K562 (cell line): Measurements from ENCODE around the gene CHERP. TPM values are rescaled to one million over a fixed set of nuclear protein-coding genes. Genes with fewer than 3 reads are reported as not detected.
A peak's percentile ranks its signal among the peaks of the same experiment; 100 is the strongest.

ENCODE experiments used
- BCOR ChIP-seq: fragments of 450-650 bp; IDR thresholded peaks from 2 replicates; pipeline ENCODE4 v1.6.1; 2016
- CEBPG ChIP-seq, 3 experiments: fragments of 200-800 bp in 1 of 3; sonication (Bioruptor generic) in 1 of 3; sonication (generic) in 1 of 3; formaldehyde crosslinking in 1 of 3; IDR thresholded peaks in 2 of 3; conservative IDR thresholded peaks in 1 of 3; 2 replicates each; pipeline versions ENCODE4 v1.6.1 to v1.8.0; 2016 to 2022; ENCODE audit warnings: missing compliant biosample characterization in 2 of 3, missing genetic modification characterization in 2 of 3, mild to moderate bottlenecking in 1 of 3, missing genetic modification reagents in 1 of 3
- CREM ChIP-seq: IDR thresholded peaks from 2 replicates; pipeline ENCODE4 v1.6.1; 2014; ENCODE audit warnings: antibody characterized with exemption, low read depth
- ELF2 ChIP-seq: fragments of 250-450 bp; sonication (Bioruptor Pico); IDR thresholded peaks from 2 replicates; pipeline ENCODE4 v1.5.0; 2021; ENCODE audit warnings: mild to moderate bottlenecking
- LEF1 ChIP-seq: fragments of 450-650 bp; IDR thresholded peaks from 2 replicates; pipeline ENCODE4 v1.6.1; 2016; ENCODE audit warnings: mild to moderate bottlenecking
- ZNF239 ChIP-seq: fragments of 250-450 bp; sonication (Bioruptor Pico); IDR thresholded peaks from 2 replicates; pipeline ENCODE4 v1.4.0; 2020; ENCODE audit warnings: mild to moderate bottlenecking
- ZNF644 ChIP-seq: fragments of 200-800 bp; sonication (Bioruptor generic); IDR thresholded peaks from 2 replicates; pipeline ENCODE4 v1.6.1; 2016; ENCODE audit warnings: low read depth, missing genetic modification characterization, missing compliant biosample characterization
- ZZZ3 ChIP-seq: fragments of 450-650 bp; IDR thresholded peaks from 2 replicates; pipeline ENCODE4 v1.6.1; 2016; ENCODE audit warnings: antibody characterized with exemption, mild to moderate bottlenecking, moderate library complexity
- polyA plus RNA-seq, 8 experiments: library from polyadenylated mRNA; depleted of rRNA in 4 of 8; stranded (reverse) in 5 of 8; unstranded in 3 of 8; fragments of >200 nt; fragmentation: Nextera tagmentation in 2 of 8; fragmentation: Illumina TruSeq in 1 of 8; extraction: Ambion mirVana in 2 of 8; extraction: Trizol in 1 of 8; gene quantifications; 2 replicates each; pipeline versions ENCODE4 v1.2.1 to v1.2.3, GENCODE V29; 2011 to 2014; ENCODE audit warnings: inconsistent platforms in 1 of 8, missing spikeins in 1 of 8
- total RNA-seq, 7 experiments: library from RNA; depleted of rRNA in 6 of 7; stranded (reverse); fragments of >200 nt in 6 of 7; fragmentation: Illumina TruSeq in 2 of 7; extraction: Trizol in 2 of 7; gene quantifications; 2 replicates each; pipeline versions ENCODE4 v1.2.1 to v1.2.3, GENCODE V29; 2011 to 2021; ENCODE audit warnings: low replicate concordance in 1 of 7
- TF ChIP-seq, protein P1 (sequence below), 2 experiments: fragments of 450-650 bp in 1 of 2; sonication (generic) in 1 of 2; formaldehyde crosslinking in 1 of 2; IDR thresholded peaks in 1 of 2; conservative IDR thresholded peaks in 1 of 2; 2 replicates each; pipeline versions ENCODE4 v1.6.1 to v1.8.1; 2016 to 2023; ENCODE audit warnings: mild to moderate bottlenecking in 2 of 2, moderate library complexity in 2 of 2, inconsistent platforms in 1 of 2, missing genetic modification reagents in 1 of 2
- TF ChIP-seq, protein P2 (sequence below): fragments of 200-600 bp; sonication (generic); IDR thresholded peaks from one replicate; pipeline ENCODE4 v1.6.1; 2012; ENCODE audit warnings: mild to moderate bottlenecking, low read depth, low read length, inconsistent platforms
- TF ChIP-seq, protein P3 (sequence below): fragments of 450-650 bp; IDR thresholded peaks from 2 replicates; pipeline ENCODE4 v1.6.1; 2016; ENCODE audit warnings: mild to moderate bottlenecking
- TF ChIP-seq, protein P4 (sequence below): sonication (generic); formaldehyde crosslinking; IDR thresholded peaks from 2 replicates; pipeline ENCODE4 v1.8.1; 2022; ENCODE audit warnings: missing genetic modification reagents

Gene CHERP
- total and polyA plus RNA-seq, 9 of the 15 experiments (the other 6 are each of a cell fraction or from before 2014, with no cell fraction given), result 0.60 to 85.1 (median 7.8) TPM

DNA sequence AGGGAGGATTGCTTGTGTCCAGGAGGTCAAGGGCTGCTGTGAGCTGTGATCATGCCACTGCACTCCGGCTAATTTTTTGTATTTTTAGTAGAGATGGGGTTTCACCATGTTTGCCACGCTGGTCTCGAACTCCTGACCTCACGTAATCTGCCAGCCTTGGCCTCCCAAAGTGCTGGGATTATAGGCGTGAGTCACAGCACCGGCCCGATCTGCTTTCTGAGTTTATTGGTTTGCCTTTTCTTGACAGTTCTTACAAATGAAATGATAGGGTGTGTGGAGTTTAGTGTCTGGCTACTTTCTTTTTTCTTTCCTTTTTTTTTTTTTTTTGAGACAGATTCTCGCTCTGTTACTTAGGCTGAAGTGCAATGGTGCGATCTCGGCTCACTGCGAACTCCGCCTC is 45.2 kb downstream of the CHERP start (continued):
- TF ChIP-seq, protein P1, sequence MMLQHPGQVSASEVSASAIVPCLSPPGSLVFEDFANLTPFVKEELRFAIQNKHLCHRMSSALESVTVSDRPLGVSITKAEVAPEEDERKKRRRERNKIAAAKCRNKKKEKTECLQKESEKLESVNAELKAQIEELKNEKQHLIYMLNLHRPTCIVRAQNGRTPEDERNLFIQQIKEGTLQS (IDR thresholded peaks at IDR 0.05), result no peak
- TF ChIP-seq, protein P1 (CRISPR knock-in tag; conservative IDR thresholded peaks at IDR 0.05), result no peak
- TF ChIP-seq ZNF644, result no peak
- TF ChIP-seq ZNF239 (CRISPR knock-in tag), result no peak
- no peak for TF ChIP-seq ELF2 (CRISPR knock-in tag)
- TF ChIP-seq ZZZ3, result no peak
- TF ChIP-seq, protein P2, sequence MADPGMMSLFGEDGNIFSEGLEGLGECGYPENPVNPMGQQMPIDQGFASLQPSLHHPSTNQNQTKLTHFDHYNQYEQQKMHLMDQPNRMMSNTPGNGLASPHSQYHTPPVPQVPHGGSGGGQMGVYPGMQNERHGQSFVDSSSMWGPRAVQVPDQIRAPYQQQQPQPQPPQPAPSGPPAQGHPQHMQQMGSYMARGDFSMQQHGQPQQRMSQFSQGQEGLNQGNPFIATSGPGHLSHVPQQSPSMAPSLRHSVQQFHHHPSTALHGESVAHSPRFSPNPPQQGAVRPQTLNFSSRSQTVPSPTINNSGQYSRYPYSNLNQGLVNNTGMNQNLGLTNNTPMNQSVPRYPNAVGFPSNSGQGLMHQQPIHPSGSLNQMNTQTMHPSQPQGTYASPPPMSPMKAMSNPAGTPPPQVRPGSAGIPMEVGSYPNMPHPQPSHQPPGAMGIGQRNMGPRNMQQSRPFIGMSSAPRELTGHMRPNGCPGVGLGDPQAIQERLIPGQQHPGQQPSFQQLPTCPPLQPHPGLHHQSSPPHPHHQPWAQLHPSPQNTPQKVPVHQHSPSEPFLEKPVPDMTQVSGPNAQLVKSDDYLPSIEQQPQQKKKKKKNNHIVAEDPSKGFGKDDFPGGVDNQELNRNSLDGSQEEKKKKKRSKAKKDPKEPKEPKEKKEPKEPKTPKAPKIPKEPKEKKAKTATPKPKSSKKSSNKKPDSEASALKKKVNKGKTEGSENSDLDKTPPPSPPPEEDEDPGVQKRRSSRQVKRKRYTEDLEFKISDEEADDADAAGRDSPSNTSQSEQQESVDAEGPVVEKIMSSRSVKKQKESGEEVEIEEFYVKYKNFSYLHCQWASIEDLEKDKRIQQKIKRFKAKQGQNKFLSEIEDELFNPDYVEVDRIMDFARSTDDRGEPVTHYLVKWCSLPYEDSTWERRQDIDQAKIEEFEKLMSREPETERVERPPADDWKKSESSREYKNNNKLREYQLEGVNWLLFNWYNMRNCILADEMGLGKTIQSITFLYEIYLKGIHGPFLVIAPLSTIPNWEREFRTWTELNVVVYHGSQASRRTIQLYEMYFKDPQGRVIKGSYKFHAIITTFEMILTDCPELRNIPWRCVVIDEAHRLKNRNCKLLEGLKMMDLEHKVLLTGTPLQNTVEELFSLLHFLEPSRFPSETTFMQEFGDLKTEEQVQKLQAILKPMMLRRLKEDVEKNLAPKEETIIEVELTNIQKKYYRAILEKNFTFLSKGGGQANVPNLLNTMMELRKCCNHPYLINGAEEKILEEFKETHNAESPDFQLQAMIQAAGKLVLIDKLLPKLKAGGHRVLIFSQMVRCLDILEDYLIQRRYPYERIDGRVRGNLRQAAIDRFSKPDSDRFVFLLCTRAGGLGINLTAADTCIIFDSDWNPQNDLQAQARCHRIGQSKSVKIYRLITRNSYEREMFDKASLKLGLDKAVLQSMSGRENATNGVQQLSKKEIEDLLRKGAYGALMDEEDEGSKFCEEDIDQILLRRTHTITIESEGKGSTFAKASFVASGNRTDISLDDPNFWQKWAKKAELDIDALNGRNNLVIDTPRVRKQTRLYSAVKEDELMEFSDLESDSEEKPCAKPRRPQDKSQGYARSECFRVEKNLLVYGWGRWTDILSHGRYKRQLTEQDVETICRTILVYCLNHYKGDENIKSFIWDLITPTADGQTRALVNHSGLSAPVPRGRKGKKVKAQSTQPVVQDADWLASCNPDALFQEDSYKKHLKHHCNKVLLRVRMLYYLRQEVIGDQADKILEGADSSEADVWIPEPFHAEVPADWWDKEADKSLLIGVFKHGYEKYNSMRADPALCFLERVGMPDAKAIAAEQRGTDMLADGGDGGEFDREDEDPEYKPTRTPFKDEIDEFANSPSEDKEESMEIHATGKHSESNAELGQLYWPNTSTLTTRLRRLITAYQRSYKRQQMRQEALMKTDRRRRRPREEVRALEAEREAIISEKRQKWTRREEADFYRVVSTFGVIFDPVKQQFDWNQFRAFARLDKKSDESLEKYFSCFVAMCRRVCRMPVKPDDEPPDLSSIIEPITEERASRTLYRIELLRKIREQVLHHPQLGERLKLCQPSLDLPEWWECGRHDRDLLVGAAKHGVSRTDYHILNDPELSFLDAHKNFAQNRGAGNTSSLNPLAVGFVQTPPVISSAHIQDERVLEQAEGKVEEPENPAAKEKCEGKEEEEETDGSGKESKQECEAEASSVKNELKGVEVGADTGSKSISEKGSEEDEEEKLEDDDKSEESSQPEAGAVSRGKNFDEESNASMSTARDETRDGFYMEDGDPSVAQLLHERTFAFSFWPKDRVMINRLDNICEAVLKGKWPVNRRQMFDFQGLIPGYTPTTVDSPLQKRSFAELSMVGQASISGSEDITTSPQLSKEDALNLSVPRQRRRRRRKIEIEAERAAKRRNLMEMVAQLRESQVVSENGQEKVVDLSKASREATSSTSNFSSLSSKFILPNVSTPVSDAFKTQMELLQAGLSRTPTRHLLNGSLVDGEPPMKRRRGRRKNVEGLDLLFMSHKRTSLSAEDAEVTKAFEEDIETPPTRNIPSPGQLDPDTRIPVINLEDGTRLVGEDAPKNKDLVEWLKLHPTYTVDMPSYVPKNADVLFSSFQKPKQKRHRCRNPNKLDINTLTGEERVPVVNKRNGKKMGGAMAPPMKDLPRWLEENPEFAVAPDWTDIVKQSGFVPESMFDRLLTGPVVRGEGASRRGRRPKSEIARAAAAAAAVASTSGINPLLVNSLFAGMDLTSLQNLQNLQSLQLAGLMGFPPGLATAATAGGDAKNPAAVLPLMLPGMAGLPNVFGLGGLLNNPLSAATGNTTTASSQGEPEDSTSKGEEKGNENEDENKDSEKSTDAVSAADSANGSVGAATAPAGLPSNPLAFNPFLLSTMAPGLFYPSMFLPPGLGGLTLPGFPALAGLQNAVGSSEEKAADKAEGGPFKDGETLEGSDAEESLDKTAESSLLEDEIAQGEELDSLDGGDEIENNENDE, result no peak
- no peak for TF ChIP-seq LEF1
- TF ChIP-seq CREM, result 0 out of 2 replicates have a peak, but pooled peaks have one; percentile 30
- TF ChIP-seq, protein P3, sequence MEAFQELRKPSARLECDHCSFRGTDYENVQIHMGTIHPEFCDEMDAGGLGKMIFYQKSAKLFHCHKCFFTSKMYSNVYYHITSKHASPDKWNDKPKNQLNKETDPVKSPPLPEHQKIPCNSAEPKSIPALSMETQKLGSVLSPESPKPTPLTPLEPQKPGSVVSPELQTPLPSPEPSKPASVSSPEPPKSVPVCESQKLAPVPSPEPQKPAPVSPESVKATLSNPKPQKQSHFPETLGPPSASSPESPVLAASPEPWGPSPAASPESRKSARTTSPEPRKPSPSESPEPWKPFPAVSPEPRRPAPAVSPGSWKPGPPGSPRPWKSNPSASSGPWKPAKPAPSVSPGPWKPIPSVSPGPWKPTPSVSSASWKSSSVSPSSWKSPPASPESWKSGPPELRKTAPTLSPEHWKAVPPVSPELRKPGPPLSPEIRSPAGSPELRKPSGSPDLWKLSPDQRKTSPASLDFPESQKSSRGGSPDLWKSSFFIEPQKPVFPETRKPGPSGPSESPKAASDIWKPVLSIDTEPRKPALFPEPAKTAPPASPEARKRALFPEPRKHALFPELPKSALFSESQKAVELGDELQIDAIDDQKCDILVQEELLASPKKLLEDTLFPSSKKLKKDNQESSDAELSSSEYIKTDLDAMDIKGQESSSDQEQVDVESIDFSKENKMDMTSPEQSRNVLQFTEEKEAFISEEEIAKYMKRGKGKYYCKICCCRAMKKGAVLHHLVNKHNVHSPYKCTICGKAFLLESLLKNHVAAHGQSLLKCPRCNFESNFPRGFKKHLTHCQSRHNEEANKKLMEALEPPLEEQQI, result no peak
- TF ChIP-seq, protein P4, sequence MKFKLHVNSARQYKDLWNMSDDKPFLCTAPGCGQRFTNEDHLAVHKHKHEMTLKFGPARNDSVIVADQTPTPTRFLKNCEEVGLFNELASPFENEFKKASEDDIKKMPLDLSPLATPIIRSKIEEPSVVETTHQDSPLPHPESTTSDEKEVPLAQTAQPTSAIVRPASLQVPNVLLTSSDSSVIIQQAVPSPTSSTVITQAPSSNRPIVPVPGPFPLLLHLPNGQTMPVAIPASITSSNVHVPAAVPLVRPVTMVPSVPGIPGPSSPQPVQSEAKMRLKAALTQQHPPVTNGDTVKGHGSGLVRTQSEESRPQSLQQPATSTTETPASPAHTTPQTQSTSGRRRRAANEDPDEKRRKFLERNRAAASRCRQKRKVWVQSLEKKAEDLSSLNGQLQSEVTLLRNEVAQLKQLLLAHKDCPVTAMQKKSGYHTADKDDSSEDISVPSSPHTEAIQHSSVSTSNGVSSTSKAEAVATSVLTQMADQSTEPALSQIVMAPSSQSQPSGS (CRISPR knock-in tag), result no peak
- 0 out of 2 replicates have a peak, but pooled peaks have one; percentile 6 for TF ChIP-seq BCOR
- no peak for TF ChIP-seq CEBPG (CRISPR knock-in tag; IDR thresholded peaks at IDR 0.05)
- TF ChIP-seq CEBPG (tag; conservative IDR thresholded peaks at IDR 0.05 in 1 of 2, IDR thresholded peaks at IDR 0.05 in 1 of 2), result no peak
